ENCODE results near the gene DLX3. TPM values are rescaled to one million over a fixed set of nuclear protein-coding genes. Genes with fewer than 3 reads are reported as not detected.

DLX3 gene
- polyA plus RNA-seq, 1 donor from 2014 or later = not detected

- Mint-ChIP-seq H3K27ac (no peak overlapping the region), H3K36me3 (peaks cover 3% of the 10 kb centered on the region), H3K9me3 (no peaks in the 10 kb centered on the region), H3K4me3 (no peak overlapping the region), H3K4me1 (no peaks in the 10 kb centered on the region), H3K27me3 (peaks cover 34% of the 10 kb centered on the region)
Measured at GRCh38 chr17:49952209-49952911, 42.7 kb downstream of the DLX3 start.

DNA sequence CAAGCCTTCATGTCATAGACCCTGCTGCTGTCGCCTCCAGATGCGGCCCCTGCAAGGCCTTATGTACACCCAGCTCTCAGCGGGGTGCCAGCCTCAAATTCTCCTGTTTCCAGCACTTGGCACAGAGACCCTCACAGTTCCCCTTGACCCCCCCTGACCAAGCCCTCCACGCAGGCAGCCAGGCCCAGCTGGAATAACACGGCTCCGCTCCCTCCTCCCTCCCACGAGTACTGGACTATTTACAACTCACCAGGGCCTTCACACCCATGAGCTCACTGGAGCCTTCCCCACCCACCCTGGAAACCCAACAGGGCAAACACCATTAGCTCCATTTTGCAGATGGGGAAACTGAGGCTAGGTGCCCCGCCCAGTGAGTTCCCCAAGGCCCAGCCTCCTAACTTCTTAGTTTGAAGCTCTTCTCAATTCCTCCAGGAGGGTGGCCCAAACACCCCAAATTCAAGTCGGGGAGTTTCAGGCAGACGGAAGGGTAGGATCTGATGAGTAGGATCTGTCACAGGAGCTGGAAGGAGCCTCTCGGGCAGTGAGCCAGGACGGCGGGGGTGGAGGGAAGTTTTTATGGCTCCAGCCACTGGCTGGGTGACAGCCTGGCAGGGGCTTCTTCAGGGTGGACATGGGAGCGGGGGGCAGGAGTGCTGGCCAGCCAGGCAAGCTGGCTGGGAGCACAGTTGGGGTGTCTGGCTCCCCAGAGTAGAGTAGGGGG lies 43.5 kb downstream of the DLX3 start:
- H3K36me3 Mint-ChIP-seq = peaks cover 3% of the 10 kb centered on the region
- H3K9me3 Mint-ChIP-seq = no peaks in the 10 kb centered on the region
- peaks cover 0 to 1% (median 0%) of the 10 kb centered on the region in 3 donors for H3K4me1 Mint-ChIP-seq
- peaks cover 32% of the 10 kb centered on the region for H3K27me3 Mint-ChIP-seq
- H3K4me3 Mint-ChIP-seq = no peak overlapping the region
- H3K27ac Mint-ChIP-seq = no peak overlapping the region

- Mint-ChIP-seq H3K4me3 (no peak overlapping the region), H3K36me3 (peaks cover 3% of the 10 kb centered on the region), H3K4me1 (peaks cover 0 to 2% (median 0%) of the 10 kb centered on the region in 3 donors), H3K9me3 (no peaks in the 10 kb centered on the region), H3K27me3 (peaks cover 41% of the 10 kb centered on the region), H3K27ac (no peak overlapping the region)
Measured at GRCh38 chr17:49949634-49950033, 45.4 kb downstream of the DLX3 start.

DNA sequence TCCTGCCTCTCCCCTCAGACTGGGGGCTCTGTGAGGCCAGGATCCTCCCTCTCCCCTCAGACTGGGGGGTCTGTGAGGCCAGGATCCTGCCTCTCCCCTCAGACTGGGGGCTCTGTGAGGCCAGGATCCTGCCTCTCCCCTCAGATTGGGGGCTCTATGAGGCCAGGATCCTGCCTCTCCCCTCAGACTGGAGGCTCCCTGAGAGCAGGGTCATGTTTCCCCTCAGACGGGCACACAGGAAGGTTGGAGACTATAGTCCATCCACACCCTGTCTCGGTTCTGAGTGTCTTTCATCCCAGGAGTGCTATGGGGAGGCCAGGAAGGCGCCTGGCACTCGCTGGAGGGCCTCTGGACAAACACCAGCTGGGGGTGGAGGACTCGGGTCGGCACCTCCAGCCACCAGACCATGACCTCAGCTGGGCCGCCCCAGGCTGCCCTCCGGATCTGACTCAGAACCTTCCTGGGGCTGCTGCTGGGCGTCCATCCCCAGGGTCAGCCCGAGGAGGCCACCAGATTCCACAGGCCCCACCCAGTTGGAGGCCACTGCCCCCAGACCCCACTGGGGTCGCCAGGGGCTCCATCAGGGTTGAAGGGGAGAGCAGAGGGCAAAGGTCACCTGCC lies 48.0 kb downstream of the DLX3 start:
- Mint-ChIP-seq H3K36me3 (peaks cover 4% of the 10 kb centered on the region), H3K4me3 (no peak overlapping the region)

GRCh38 chr17:49946208-49946607 lies 48.8 kb downstream of the DLX3 start:
- Mint-ChIP-seq H3K9me3 (peaks cover 0 to 2% (median 0%) of the 10 kb centered on the region in 3 donors), H3K4me3 (no peak overlapping the region), H3K4me1 (peaks cover 0 to 2% (median 0%) of the 10 kb centered on the region in 3 donors), H3K27me3 (peaks cover 34% of the 10 kb centered on the region), H3K27ac (no peak overlapping the region), H3K36me3 (peaks cover 4% of the 10 kb centered on the region)

More for the DNA sequence above, 48.0 kb downstream of the DLX3 start:
- peaks cover 0 to 2% (median 0%) of the 10 kb centered on the region in 3 donors for H3K4me1 Mint-ChIP-seq
- no peak overlapping the region for H3K27ac Mint-ChIP-seq
- H3K27me3 Mint-ChIP-seq = peaks cover 41% of the 10 kb centered on the region
- H3K9me3 Mint-ChIP-seq = peaks cover 0 to 2% (median 0%) of the 10 kb centered on the region in 3 donors

GRCh38 chr17:49944273-49944870 lies 50.7 kb downstream of the DLX3 start:
- Mint-ChIP-seq H3K27me3 (peaks cover 27% of the 10 kb centered on the region), H3K36me3 (peaks cover 1% of the 10 kb centered on the region), H3K27ac (no peak overlapping the region), H3K4me1 (peaks cover 0 to 2% (median 0%) of the 10 kb centered on the region in 3 donors), H3K9me3 (peaks cover 0 to 2% (median 0%) of the 10 kb centered on the region in 3 donors), H3K4me3 (no peak overlapping the region)

DNA sequence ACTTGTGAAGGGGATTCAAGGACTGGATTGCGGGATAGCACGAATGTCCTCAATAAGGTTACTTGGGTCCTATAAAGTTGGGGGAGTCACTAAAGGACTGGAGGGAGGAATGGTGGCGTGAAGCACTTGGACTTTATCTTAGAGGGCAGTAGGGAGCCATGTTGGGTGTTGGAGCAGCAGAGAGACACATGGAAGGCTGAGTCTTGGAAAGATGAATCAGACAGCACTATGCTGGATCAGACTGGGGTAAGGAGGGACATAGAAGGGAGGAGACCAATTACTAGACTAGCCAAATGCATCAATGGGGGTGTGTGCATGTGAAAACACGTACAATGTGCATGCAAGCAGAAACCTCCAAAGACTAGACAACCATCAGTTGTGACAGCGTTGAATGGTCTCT lies 52.1 kb downstream of the DLX3 start:
- H3K27ac Mint-ChIP-seq = no peak overlapping the region
- no peak overlapping the region for H3K4me3 Mint-ChIP-seq
- H3K4me1 Mint-ChIP-seq = peaks cover 0 to 4% (median 2%) of the 10 kb centered on the region in 3 donors
- peaks cover 27% of the 10 kb centered on the region for H3K27me3 Mint-ChIP-seq
- H3K9me3 Mint-ChIP-seq = peaks cover 0 to 2% (median 0%) of the 10 kb centered on the region in 3 donors
- H3K36me3 Mint-ChIP-seq = peaks cover 1% of the 10 kb centered on the region

- Mint-ChIP-seq H3K27ac (no peak overlapping the region), H3K4me3 (no peak overlapping the region), H3K36me3 (peaks cover 1% of the 10 kb centered on the region), H3K9me3 (peaks cover 0 to 2% (median 0%) of the 10 kb centered on the region in 3 donors), H3K4me1 (peaks cover 0 to 2% (median 2%) of the 10 kb centered on the region in 3 donors), H3K27me3 (peaks cover 30% of the 10 kb centered on the region)
Measured at GRCh38 chr17:49941427-49941826, 53.6 kb downstream of the DLX3 start.

Other genes starting within 250 kb of the DLX3 start
- gene FAM117A, start 231.1 kb downstream of the DLX3 start, polyA plus RNA-seq = 81.6 TPM
- 48.6 TPM for gene KAT7, start 206.5 kb downstream of the DLX3 start, polyA plus RNA-seq
- gene TAC4, start 147.2 kb downstream of the DLX3 start, polyA plus RNA-seq = not detected
- not detected for gene DLX4, start 26.0 kb downstream of the DLX3 start, polyA plus RNA-seq
- 4.0 TPM for gene ITGA3, start 60.9 kb upstream of the DLX3 start, polyA plus RNA-seq
- 38.8 TPM for gene PDK2, start 100.1 kb upstream of the DLX3 start, polyA plus RNA-seq
- 0.15 TPM for gene SAMD14, start 134.9 kb upstream of the DLX3 start, polyA plus RNA-seq
- 4.2 TPM for gene PPP1R9B, start 155.5 kb upstream of the DLX3 start, polyA plus RNA-seq
- 2.9 TPM for gene SGCA, start 170.8 kb upstream of the DLX3 start, polyA plus RNA-seq
- 0.74 TPM for gene COL1A1, start 206.4 kb upstream of the DLX3 start, polyA plus RNA-seq

All from IgD-negative memory B cell (primary cell).